ENCODE data around the gene GALNT2. TPM values are rescaled to one million over a fixed set of nuclear protein-coding genes. Genes with fewer than 3 reads are reported as not detected.

The GALNT2 gene
- total and polyA plus RNA-seq, 2 experiments from 2014 or later: 17.8 to 48.3 TPM

DNA sequence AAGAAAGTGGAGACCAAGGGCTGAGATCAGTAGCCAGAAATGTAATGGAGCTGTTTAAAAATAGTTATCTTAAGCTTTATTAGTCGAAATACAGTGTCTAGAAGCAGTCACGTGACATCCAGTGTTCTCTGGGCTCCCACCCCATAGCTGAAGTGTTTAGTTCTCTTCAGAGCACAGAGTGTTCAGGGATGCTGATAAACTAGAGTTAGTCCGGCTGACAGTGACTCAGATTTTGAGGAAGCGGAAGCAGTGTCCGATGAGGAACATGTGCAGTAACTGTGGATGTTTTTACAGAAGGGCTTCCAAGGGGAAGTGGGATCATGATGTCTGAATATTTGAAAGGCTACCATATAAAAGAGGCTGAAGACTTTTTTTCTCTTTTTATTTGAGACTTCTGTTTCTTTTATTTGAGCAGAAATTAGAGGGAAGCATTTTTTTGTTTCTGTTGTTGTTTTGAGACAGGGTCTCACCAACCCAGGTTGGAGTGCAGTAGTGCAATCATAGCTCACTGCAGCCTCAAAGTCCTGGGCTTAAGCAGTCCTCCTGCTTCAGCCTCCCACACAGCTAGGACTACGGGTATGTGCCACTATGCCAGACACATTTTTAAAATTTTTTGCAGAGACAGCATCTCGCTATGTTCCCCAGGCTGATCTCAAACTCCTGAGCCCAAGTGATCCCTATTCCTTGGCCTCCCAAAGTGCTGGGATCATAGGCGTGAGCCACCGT lies 124.2 kb downstream of the GALNT2 start (continued):
- TF ChIP-seq, protein P1, sequence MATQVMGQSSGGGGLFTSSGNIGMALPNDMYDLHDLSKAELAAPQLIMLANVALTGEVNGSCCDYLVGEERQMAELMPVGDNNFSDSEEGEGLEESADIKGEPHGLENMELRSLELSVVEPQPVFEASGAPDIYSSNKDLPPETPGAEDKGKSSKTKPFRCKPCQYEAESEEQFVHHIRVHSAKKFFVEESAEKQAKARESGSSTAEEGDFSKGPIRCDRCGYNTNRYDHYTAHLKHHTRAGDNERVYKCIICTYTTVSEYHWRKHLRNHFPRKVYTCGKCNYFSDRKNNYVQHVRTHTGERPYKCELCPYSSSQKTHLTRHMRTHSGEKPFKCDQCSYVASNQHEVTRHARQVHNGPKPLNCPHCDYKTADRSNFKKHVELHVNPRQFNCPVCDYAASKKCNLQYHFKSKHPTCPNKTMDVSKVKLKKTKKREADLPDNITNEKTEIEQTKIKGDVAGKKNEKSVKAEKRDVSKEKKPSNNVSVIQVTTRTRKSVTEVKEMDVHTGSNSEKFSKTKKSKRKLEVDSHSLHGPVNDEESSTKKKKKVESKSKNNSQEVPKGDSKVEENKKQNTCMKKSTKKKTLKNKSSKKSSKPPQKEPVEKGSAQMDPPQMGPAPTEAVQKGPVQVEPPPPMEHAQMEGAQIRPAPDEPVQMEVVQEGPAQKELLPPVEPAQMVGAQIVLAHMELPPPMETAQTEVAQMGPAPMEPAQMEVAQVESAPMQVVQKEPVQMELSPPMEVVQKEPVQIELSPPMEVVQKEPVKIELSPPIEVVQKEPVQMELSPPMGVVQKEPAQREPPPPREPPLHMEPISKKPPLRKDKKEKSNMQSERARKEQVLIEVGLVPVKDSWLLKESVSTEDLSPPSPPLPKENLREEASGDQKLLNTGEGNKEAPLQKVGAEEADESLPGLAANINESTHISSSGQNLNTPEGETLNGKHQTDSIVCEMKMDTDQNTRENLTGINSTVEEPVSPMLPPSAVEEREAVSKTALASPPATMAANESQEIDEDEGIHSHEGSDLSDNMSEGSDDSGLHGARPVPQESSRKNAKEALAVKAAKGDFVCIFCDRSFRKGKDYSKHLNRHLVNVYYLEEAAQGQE (IDR thresholded peaks at IDR 0.05; ENCODE audit: unreplicated experiment): no peak
- no peak for TF ChIP-seq STAT1 (IDR thresholded peaks at IDR 0.05; ENCODE audit: unreplicated experiment)
- TF ChIP-seq ZNF114 (CRISPR knock-in tag; IDR thresholded peaks at IDR 0.05): no peak
- no peak for TF ChIP-seq NANOG (IDR thresholded peaks at IDR 0.05; ENCODE audit: borderline replicate concordance)

DNA sequence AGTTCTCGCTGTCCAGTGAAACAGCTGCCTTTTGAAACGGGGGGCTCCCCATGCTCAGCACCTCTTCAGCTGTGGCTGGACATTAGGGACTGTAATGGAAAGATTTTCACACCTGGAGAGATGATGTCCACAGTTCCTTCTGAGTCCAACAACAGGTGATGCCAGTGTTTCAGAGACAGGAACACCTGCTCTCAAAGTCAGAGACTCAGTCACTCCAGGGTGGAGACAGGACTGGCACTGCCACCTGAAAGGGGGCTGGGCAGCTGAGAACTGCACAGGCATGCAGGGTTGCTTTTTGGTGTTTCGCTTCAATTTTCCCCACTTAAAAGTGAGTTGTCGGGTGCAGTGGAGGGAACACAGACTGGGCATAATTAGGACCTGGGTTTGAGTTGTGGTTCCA lies 124.8 kb downstream of the GALNT2 start:
- Histone ChIP-seq H3K9me2 (ENCODE audit: insufficient read depth) (no peaks in the 10 kb centered on the region), H3K27ac (ENCODE audit: low read depth) (no peak overlapping the region), H3K79me2 (replicated peaks; ENCODE audit: insufficient read depth) (peaks cover 11% of the 10 kb centered on the region), H4K20me1 (replicated peaks; ENCODE audit: insufficient read depth) (no peaks in the 10 kb centered on the region), H3K27me3 (ENCODE audit: insufficient read depth) (no peaks in the 10 kb centered on the region), H3K4me2 (no peak overlapping the region), H3K4me1 (ENCODE audit: insufficient read depth) (peaks cover 1% of the 10 kb centered on the region; the same call in 1 of the 2 replicates), H3K4me3 (no peak overlapping the region), H3F3A (replicated peaks; ENCODE audit: low read depth) (no peaks in the 10 kb centered on the region), H3K36me3 (ENCODE audit: insufficient read depth) (no peaks in the 10 kb centered on the region), H2AFZ (no peak overlapping the region)
- H3K27ac Mint-ChIP-seq: no peak overlapping the region
- H3K4me3 Mint-ChIP-seq: no peak overlapping the region
- no peak for ATAC-seq
- peaks cover 8% of the 10 kb centered on the region for H3K36me3 Mint-ChIP-seq (ENCODE audit: low read depth)
- peaks cover 29% of the 10 kb centered on the region for H3K4me1 Mint-ChIP-seq
- peaks cover 4% of the 10 kb centered on the region for H3K27me3 Mint-ChIP-seq (ENCODE audit: insufficient read depth, low read depth, poor library complexity)
- H3K9me3 Mint-ChIP-seq: peaks cover 2% of the 10 kb centered on the region; the same call in 2 of the 3 replicates
- DNase-seq (ENCODE audit: low spot score): no peak
- TF ChIP-seq, protein P2, sequence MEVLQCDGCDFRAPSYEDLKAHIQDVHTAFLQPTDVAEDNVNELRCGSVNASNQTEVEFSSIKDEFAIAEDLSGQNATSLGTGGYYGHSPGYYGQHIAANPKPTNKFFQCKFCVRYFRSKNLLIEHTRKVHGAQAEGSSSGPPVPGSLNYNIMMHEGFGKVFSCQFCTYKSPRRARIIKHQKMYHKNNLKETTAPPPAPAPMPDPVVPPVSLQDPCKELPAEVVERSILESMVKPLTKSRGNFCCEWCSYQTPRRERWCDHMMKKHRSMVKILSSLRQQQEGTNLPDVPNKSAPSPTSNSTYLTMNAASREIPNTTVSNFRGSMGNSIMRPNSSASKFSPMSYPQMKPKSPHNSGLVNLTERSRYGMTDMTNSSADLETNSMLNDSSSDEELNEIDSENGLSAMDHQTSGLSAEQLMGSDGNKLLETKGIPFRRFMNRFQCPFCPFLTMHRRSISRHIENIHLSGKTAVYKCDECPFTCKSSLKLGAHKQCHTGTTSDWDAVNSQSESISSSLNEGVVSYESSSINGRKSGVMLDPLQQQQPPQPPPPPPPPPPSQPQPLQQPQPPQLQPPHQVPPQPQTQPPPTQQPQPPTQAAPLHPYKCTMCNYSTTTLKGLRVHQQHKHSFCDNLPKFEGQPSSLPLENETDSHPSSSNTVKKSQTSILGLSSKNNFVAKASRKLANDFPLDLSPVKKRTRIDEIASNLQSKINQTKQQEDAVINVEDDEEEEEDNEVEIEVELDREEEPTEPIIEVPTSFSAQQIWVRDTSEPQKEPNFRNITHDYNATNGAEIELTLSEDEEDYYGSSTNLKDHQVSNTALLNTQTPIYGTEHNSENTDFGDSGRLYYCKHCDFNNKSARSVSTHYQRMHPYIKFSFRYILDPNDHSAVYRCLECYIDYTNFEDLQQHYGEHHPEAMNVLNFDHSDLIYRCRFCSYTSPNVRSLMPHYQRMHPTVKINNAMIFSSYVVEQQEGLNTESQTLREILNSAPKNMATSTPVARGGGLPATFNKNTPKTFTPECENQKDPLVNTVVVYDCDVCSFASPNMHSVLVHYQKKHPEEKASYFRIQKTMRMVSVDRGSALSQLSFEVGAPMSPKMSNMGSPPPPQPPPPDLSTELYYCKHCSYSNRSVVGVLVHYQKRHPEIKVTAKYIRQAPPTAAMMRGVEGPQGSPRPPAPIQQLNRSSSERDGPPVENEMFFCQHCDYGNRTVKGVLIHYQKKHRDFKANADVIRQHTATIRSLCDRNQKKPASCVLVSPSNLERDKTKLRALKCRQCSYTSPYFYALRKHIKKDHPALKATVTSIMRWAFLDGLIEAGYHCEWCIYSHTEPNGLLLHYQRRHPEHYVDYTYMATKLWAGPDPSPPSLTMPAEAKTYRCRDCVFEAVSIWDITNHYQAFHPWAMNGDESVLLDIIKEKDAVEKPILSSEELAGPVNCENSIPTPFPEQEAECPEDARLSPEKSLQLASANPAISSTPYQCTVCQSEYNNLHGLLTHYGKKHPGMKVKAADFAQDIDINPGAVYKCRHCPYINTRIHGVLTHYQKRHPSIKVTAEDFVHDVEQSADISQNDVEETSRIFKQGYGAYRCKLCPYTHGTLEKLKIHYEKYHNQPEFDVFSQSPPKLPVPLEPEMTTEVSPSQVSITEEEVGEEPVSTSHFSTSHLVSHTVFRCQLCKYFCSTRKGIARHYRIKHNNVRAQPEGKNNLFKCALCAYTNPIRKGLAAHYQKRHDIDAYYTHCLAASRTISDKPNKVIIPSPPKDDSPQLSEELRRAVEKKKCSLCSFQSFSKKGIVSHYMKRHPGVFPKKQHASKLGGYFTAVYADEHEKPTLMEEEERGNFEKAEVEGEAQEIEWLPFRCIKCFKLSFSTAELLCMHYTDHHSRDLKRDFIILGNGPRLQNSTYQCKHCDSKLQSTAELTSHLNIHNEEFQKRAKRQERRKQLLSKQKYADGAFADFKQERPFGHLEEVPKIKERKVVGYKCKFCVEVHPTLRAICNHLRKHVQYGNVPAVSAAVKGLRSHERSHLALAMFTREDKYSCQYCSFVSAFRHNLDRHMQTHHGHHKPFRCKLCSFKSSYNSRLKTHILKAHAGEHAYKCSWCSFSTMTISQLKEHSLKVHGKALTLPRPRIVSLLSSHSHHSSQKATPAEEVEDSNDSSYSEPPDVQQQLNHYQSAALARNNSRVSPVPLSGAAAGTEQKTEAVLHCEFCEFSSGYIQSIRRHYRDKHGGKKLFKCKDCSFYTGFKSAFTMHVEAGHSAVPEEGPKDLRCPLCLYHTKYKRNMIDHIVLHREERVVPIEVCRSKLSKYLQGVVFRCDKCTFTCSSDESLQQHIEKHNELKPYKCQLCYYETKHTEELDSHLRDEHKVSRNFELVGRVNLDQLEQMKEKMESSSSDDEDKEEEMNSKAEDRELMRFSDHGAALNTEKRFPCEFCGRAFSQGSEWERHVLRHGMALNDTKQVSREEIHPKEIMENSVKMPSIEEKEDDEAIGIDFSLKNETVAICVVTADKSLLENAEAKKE (CRISPR knock-in tag; IDR thresholded peaks at IDR 0.05): no peak
- TF ChIP-seq POLR2AphosphoS5 (IDR thresholded peaks at IDR 0.05; ENCODE audit: low read depth) (no peak), EZH2 (IDR thresholded peaks at IDR 0.05; ENCODE audit: low read depth, unreplicated experiment) (no peak), STAT1 (IDR thresholded peaks at IDR 0.05; ENCODE audit: unreplicated experiment) (no peak), NANOG (IDR thresholded peaks at IDR 0.05; ENCODE audit: borderline replicate concordance) (no peak), EZH2phosphoT487 (IDR thresholded peaks at IDR 0.05; ENCODE audit: unreplicated experiment) (no peak), CREB1 (CRISPR knock-in tag; IDR thresholded peaks at IDR 0.05; ENCODE audit: low read depth) (no peak)
- TF ChIP-seq, protein P3, sequence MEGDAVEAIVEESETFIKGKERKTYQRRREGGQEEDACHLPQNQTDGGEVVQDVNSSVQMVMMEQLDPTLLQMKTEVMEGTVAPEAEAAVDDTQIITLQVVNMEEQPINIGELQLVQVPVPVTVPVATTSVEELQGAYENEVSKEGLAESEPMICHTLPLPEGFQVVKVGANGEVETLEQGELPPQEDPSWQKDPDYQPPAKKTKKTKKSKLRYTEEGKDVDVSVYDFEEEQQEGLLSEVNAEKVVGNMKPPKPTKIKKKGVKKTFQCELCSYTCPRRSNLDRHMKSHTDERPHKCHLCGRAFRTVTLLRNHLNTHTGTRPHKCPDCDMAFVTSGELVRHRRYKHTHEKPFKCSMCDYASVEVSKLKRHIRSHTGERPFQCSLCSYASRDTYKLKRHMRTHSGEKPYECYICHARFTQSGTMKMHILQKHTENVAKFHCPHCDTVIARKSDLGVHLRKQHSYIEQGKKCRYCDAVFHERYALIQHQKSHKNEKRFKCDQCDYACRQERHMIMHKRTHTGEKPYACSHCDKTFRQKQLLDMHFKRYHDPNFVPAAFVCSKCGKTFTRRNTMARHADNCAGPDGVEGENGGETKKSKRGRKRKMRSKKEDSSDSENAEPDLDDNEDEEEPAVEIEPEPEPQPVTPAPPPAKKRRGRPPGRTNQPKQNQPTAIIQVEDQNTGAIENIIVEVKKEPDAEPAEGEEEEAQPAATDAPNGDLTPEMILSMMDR (conservative IDR thresholded peaks at IDR 0.05; ENCODE audit: low read depth in 2 of 2): no peak
- TF ChIP-seq, protein P4, sequence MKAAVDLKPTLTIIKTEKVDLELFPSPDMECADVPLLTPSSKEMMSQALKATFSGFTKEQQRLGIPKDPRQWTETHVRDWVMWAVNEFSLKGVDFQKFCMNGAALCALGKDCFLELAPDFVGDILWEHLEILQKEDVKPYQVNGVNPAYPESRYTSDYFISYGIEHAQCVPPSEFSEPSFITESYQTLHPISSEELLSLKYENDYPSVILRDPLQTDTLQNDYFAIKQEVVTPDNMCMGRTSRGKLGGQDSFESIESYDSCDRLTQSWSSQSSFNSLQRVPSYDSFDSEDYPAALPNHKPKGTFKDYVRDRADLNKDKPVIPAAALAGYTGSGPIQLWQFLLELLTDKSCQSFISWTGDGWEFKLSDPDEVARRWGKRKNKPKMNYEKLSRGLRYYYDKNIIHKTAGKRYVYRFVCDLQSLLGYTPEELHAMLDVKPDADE (IDR thresholded peaks at IDR 0.05): no peak

Measured in GM23338 (cell line).